IMR-90 (cell line): Measurements from ENCODE around the gene FARP1. TPM values are rescaled to one million over a fixed set of nuclear protein-coding genes. Genes with fewer than 3 reads are reported as not detected.

Experiments used
- ATAC-seq: fragments of 200-7000 bp; cut with Tn5 transposase; 2 replicates; pipeline ENCODE4 v1.9.1; 2020; ENCODE audit warnings: low read depth, mild to moderate bottlenecking, moderate library complexity
- BruUV-seq: library from RNA; stranded (reverse); fragments of 400-500 nt; replicated peaks from 2 replicates; lab custom pipeline; 2021; lab: Mats Ljungman, UMichigan
- CTCF ChIA-PET: fragments of 300-600 bp; formaldehyde crosslinking; extraction: SDS; loops from one replicate; lab custom pipeline; 2021; ENCODE audit warnings: antibody characterized with exemption; lab: Yijun Ruan, JAX
- POLR2A ChIA-PET: fragments of 300-600 bp; sonication (Branson Sonifier 250); formaldehyde crosslinking; loops from one replicate; lab custom pipeline; 2022; ENCODE audit warnings: antibody characterized with exemption; ENCODE audit not compliant: unreplicated experiment; lab: Charles Lee
- DNase-seq: peaks from one replicate; pipeline ENCODE4 v3.0.0; 2013
- H2AFZ ChIP-seq: replicated peaks from 2 replicates; pipeline ENCODE3; 2013; ENCODE audit warnings: low read length, mild to moderate bottlenecking; ENCODE audit not compliant: poor library complexity
- H2AK5ac ChIP-seq: 2 replicates; pipeline ENCODE4 v1.6.1; 2013; ENCODE audit warnings: low read depth, low read length, inconsistent platforms
- H2AK9ac ChIP-seq: replicated peaks from 2 replicates; pipeline ENCODE3; 2013; ENCODE audit warnings: mild to moderate bottlenecking, low read depth, low read length, moderate library complexity; ENCODE audit not compliant: poor library complexity
- H2BK120ac ChIP-seq: 2 replicates; pipeline ENCODE4 v1.6.1; 2013; ENCODE audit warnings: low read depth, low read length, inconsistent platforms
- H2BK15ac ChIP-seq: 3 replicates; pipeline ENCODE4 v1.6.1; 2013; ENCODE audit warnings: low read depth, low read length, inconsistent platforms
- H2BK20ac ChIP-seq: 2 replicates; pipeline ENCODE4 v1.6.1; 2013; ENCODE audit warnings: low read depth, mild to moderate bottlenecking, inconsistent platforms, low read length, moderate library complexity
- H2BK5ac ChIP-seq: 2 replicates; pipeline ENCODE4 v1.6.1; 2013; ENCODE audit warnings: mild to moderate bottlenecking, low read depth, low read length, inconsistent platforms; ENCODE audit not compliant: poor library complexity, severe bottlenecking
- H3K14ac ChIP-seq: replicated peaks from 2 replicates; pipeline ENCODE4 v1.6.1; 2013; ENCODE audit warnings: low read depth, low read length, inconsistent platforms
- H3K18ac ChIP-seq: 2 replicates; pipeline ENCODE4 v1.6.1; 2013; ENCODE audit warnings: low read depth, low read length, control low read depth
- H3K23ac ChIP-seq: 2 replicates; pipeline ENCODE4 v1.6.1; 2013; ENCODE audit warnings: low read depth, low read length, inconsistent platforms
- H3K27ac ChIP-seq: 2 replicates; pipeline ENCODE4 v1.5.1; 2013; ENCODE audit warnings: mild to moderate bottlenecking, control low read depth, low read length; ENCODE audit not compliant: insufficient read depth
- H3K27me3 ChIP-seq: 2 replicates; pipeline ENCODE4 v1.6.1; 2013; ENCODE audit warnings: low read length; ENCODE audit not compliant: control insufficient read depth, insufficient read depth
- H3K36me3 ChIP-seq: 2 replicates; pipeline ENCODE4 v1.6.1; 2013; ENCODE audit warnings: low read length, mixed read lengths; ENCODE audit not compliant: control insufficient read depth, insufficient read depth
- H3K4ac ChIP-seq: 2 replicates; pipeline ENCODE4 v1.6.1; 2013; ENCODE audit warnings: low read depth, low read length, inconsistent platforms
- H3K4me1 ChIP-seq: 2 replicates; pipeline ENCODE4 v1.6.1; 2013; ENCODE audit warnings: low read length, mixed read lengths; ENCODE audit not compliant: control insufficient read depth, insufficient read depth
- H3K4me2 ChIP-seq: 2 replicates; pipeline ENCODE4 v1.6.1; 2013; ENCODE audit warnings: low read depth, mild to moderate bottlenecking, control low read depth, low read length, moderate library complexity
- H3K4me3 ChIP-seq: 2 replicates; pipeline ENCODE4 v1.5.1; 2013; ENCODE audit warnings: low read depth, mild to moderate bottlenecking, control low read depth, low read length, moderate library complexity; ENCODE audit not compliant: insufficient read depth
- H3K56ac ChIP-seq: 2 replicates; pipeline ENCODE4 v1.6.1; 2013; ENCODE audit warnings: low read length, inconsistent platforms; ENCODE audit not compliant: insufficient read depth; ENCODE audit errors: extremely low read depth
- H3K79me1 ChIP-seq, 2 experiments: 2 replicates each; pipeline ENCODE4 v1.6.1; 2013; ENCODE audit warnings: low read length in 2 of 2, inconsistent platforms in 1 of 2, low read depth in 1 of 2
- H3K9ac ChIP-seq: 2 replicates; pipeline ENCODE4 v1.6.1; 2013; ENCODE audit warnings: low read depth, low read length, control low read depth
- H3K9me1 ChIP-seq: 2 replicates; pipeline ENCODE4 v1.6.1; 2013; ENCODE audit warnings: low read length, inconsistent platforms; ENCODE audit not compliant: insufficient read depth
- H3K9me3 ChIP-seq: 2 replicates; pipeline ENCODE4 v1.6.1; 2013; ENCODE audit warnings: low read length; ENCODE audit not compliant: control insufficient read depth, insufficient read depth
- H4K20me1 ChIP-seq: 2 replicates; pipeline ENCODE4 v1.6.1; 2013; ENCODE audit warnings: low read length, inconsistent platforms; ENCODE audit not compliant: insufficient read depth
- H4K5ac ChIP-seq: 2 replicates; pipeline ENCODE4 v1.6.1; 2013; ENCODE audit warnings: mild to moderate bottlenecking, low read depth, low read length, control low read depth
- H4K8ac ChIP-seq, 2 experiments: 2 replicates each; pipeline ENCODE4 v1.6.1; 2013; ENCODE audit warnings: low read depth in 2 of 2, low read length in 2 of 2, control low read depth in 1 of 2, inconsistent platforms in 1 of 2
- H4K91ac ChIP-seq: 2 replicates; pipeline ENCODE4 v1.6.1; 2013; ENCODE audit warnings: low read depth, low read length, inconsistent platforms; ENCODE audit not compliant: insufficient read depth
- BHLHE40 ChIP-seq: fragments of 150-350 bp; IDR thresholded peaks from 2 replicates; pipeline ENCODE4 v1.6.1; 2016; ENCODE audit warnings: mild to moderate bottlenecking, low read depth, low read length
- CEBPB ChIP-seq: IDR thresholded peaks from 2 replicates; pipeline ENCODE4 v1.6.1; 2012; ENCODE audit warnings: low read depth, low read length, improper control_type of control experiment
- CHD1 ChIP-seq: IDR thresholded peaks from 2 replicates; pipeline ENCODE4 v1.6.1; 2012; ENCODE audit warnings: low read depth, low read length, improper control_type of control experiment
- CTCF ChIP-seq: conservative IDR thresholded peaks from 2 replicates; pipeline ENCODE4 v1.5.1; 2012; ENCODE audit warnings: mild to moderate bottlenecking, low read depth, low read length, improper control_type of control experiment
- FOS ChIP-seq: fragments of 150-350 bp; IDR thresholded peaks from 2 replicates; pipeline ENCODE4 v1.6.1; 2016; ENCODE audit warnings: low read depth, low read length
- MAFK ChIP-seq: IDR thresholded peaks from 2 replicates; pipeline ENCODE4 v1.6.1; 2012; ENCODE audit warnings: low read depth, low read length, improper control_type of control experiment
- MAZ ChIP-seq: IDR thresholded peaks from 2 replicates; pipeline ENCODE4 v1.6.1; 2012; ENCODE audit warnings: low read depth, mild to moderate bottlenecking, low read length, improper control_type of control experiment, moderate library complexity, borderline replicate concordance
- MXI1 ChIP-seq: IDR thresholded peaks from 2 replicates; pipeline ENCODE4 v1.6.1; 2012; ENCODE audit warnings: low read depth, mild to moderate bottlenecking, low read length, moderate library complexity, borderline replicate concordance
- NFE2L2 ChIP-seq: fragments of 150-350 bp; IDR thresholded peaks from 2 replicates; pipeline ENCODE4 v1.6.1; 2016; ENCODE audit warnings: low read depth, mild to moderate bottlenecking, low read length
- POLR2A ChIP-seq: IDR thresholded peaks from 2 replicates; pipeline ENCODE4 v1.6.1; 2012; ENCODE audit warnings: mild to moderate bottlenecking, low read depth, low read length
- RAD21 ChIP-seq: IDR thresholded peaks from 2 replicates; pipeline ENCODE4 v1.6.1; 2012; ENCODE audit warnings: low read length, improper control_type of control experiment
- RCOR1 ChIP-seq: IDR thresholded peaks from 2 replicates; pipeline ENCODE4 v1.6.1; 2012; ENCODE audit warnings: mild to moderate bottlenecking, low read length, improper control_type of control experiment; ENCODE audit not compliant: insufficient replicate concordance
- RFX5 ChIP-seq: IDR thresholded peaks from 2 replicates; pipeline ENCODE4 v1.8.0; 2012; ENCODE audit warnings: low read depth, mild to moderate bottlenecking, low read length, moderate library complexity
- SMC3 ChIP-seq: fragments of 150-350 bp; IDR thresholded peaks from 2 replicates; pipeline ENCODE4 v1.6.1; 2016; ENCODE audit warnings: low read depth, mild to moderate bottlenecking, antibody characterized with exemption, low read length, moderate library complexity
- WGBS, 2 experiments: methylation state at CpG; one replicate each; pipeline versions ENCODE4 v1.1.5 to v1.1.7; 2013; ENCODE audit warnings: missing lambda C conversion rate in 2 of 2; ENCODE audit not compliant: insufficient read length in 1 of 2; ENCODE audit errors: extremely low coverage in 2 of 2; 5-methylcytosine and 5-hydroxymethylcytosine counted together
- dilution Hi-C: fragments of 300-500 bp; cut with HindIII; formaldehyde crosslinking; loops from one replicate; pipeline ENCODE4 v1.14.3; 2018; ENCODE audit warnings: low sequenced_read_pairs; ENCODE audit not compliant: unreplicated experiment
- in situ Hi-C: fragments of 300-500 bp; cut with MboI; formaldehyde crosslinking; loops from 3 replicates; pipeline ENCODE4 v1.14.3; 2019; ENCODE audit warnings: low sequenced_read_pairs, inconsistent platforms, mixed read lengths
- intact Hi-C: fragments of 100-400 bp; cut with micrococcal nuclease; formaldehyde crosslinking; loops from 2 replicates; pipeline ENCODE4 v1.10.0; 2022
- polyA plus RNA-seq, 3 experiments: library from polyadenylated mRNA; depleted of rRNA; stranded (reverse); fragments of >200 nt; gene quantifications; 2 replicates each; pipeline ENCODE4 v1.2.3, GENCODE V29; 2012; ENCODE audit warnings: low replicate concordance in 1 of 3
- total RNA-seq: library from RNA; depleted of rRNA; stranded (reverse); fragments of >200 nt; gene quantifications from 2 replicates; pipeline ENCODE4 v1.2.3, GENCODE V29; 2012
- TF ChIP-seq, protein P1 (sequence below): fragments of 150-350 bp; IDR thresholded peaks from 2 replicates; pipeline ENCODE4 v1.6.1; 2017; ENCODE audit warnings: mild to moderate bottlenecking, antibody characterized with exemption, low read length, low read depth

The FARP1 gene
- total and polyA plus RNA-seq, 2 of the 4 experiments (the other 2 are of a cell fraction) = 39.6 to 57.0 TPM

- Histone ChIP-seq H2AK9ac (no peak overlapping the region), H3K4me3 (no peak overlapping the region), H4K91ac (no peak overlapping the region), H4K5ac (0 out of 2 replicates have a peak overlapping the region, but pooled peaks have one; percentile 5), H3K4me2 (no peak overlapping the region), H4K8ac (0 out of 4 replicates have a peak overlapping the region, but pooled peaks of 1 of the 2 experiments have one; percentile 22), H2BK15ac (no peak overlapping the region; the same call in 2 of the 3 replicates), H3K27ac (no peak overlapping the region; the same call in 1 of the 2 replicates), H4K20me1 (peaks cover 34% of the 10 kb centered on the region), H3K9me3 (no peaks in the 10 kb centered on the region), H2AK5ac (peak overlapping the region; percentile 44; the same call in 1 of the 2 replicates), H3K14ac (peak overlapping the region; percentile 16; the same call in 1 of the 2 replicates), H2BK5ac (no peak overlapping the region), H2BK120ac (no peak overlapping the region), H3K18ac (peak overlapping the region; percentile 10), H3K4ac (peak overlapping the region; percentile 25), H3K27me3 (no peaks in the 10 kb centered on the region), H2AFZ (no peak overlapping the region), H3K79me1 (peaks cover 35 to 77% of the 10 kb centered on the region in 2 experiments), H3K56ac (no peak overlapping the region), H3K9ac (no peak overlapping the region), H3K9me1 (peaks cover 23% of the 10 kb centered on the region), H3K23ac (peak overlapping the region; percentile 32; the same call in 1 of the 2 replicates), H3K4me1 (peaks cover 14% of the 10 kb centered on the region), H3K36me3 (no peaks in the 10 kb centered on the region), H2BK20ac (no peak overlapping the region)
- no peak for DNase-seq
- in situ Hi-C loops = no loop called here
- ChIA-PET POLR2A (no interaction called here), CTCF (interaction anchor here (0.9 kb wide), 1 partner anchor 45 kb away, joined by 3 read pairs; no protein-coding TSS in a partner anchor)
- 95% methylated on average over 2 of the region's 8 CpGs; no CpG with 5 or more reads in 1 of the 2 experiments for WGBS, 2 experiments
- no TSS peak for BruUV-seq
- dilution Hi-C loops = no loop called here
- ATAC-seq = 0 out of 2 replicates have a peak, but pooled peaks have one; percentile 9
- intact Hi-C loops = no loop called here
- TF ChIP-seq MAZ (no peak), CEBPB (no peak), POLR2A (no peak), MXI1 (no peak), CHD1 (no peak), MAFK (no peak), RCOR1 (no peak), CTCF (no peak), RAD21 (no peak), NFE2L2 (no peak), SMC3 (no peak), RFX5 (no peak), BHLHE40 (no peak), FOS (no peak)
- TF ChIP-seq, protein P1, sequence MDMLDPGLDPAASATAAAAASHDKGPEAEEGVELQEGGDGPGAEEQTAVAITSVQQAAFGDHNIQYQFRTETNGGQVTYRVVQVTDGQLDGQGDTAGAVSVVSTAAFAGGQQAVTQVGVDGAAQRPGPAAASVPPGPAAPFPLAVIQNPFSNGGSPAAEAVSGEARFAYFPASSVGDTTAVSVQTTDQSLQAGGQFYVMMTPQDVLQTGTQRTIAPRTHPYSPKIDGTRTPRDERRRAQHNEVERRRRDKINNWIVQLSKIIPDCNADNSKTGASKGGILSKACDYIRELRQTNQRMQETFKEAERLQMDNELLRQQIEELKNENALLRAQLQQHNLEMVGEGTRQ = no peak
Measured at GRCh38 chr13:98260357-98261164, 117.7 kb downstream of the FARP1 start.
